SK-N-SH treated with all-trans-retinoic acid at 6 μM for 48 hours (cell line): ENCODE results near the gene GRID1.

Experiments
- ATAC-seq: fragments of 200-7000 bp; cut with Tn5 transposase; 3 replicates; pipeline ENCODE4 v1.9.1; 2020; ENCODE audit warnings: mild to moderate bottlenecking, moderate library complexity
- ARNTL ChIP-seq: fragments of 450-650 bp; formaldehyde crosslinking; IDR thresholded peaks from 2 replicates; pipeline ENCODE4 v1.5.0; 2020; ENCODE audit warnings: low read depth, mild to moderate bottlenecking, moderate library complexity, borderline replicate concordance
- BACH2 ChIP-seq: fragments of 250-450 bp; sonication (Bioruptor Pico); IDR thresholded peaks from 2 replicates; pipeline ENCODE4 v1.9.0; 2021; ENCODE audit warnings: mild to moderate bottlenecking, borderline replicate concordance
- CREB5 ChIP-seq: fragments of 250-450 bp; sonication (Bioruptor Pico); IDR thresholded peaks from 2 replicates; pipeline ENCODE4 v1.5.1; 2020; ENCODE audit warnings: low read depth, mild to moderate bottlenecking, moderate library complexity
- CSRNP3 ChIP-seq: fragments of 250-450 bp; sonication (Bioruptor Pico); IDR thresholded peaks from 2 replicates; pipeline ENCODE4 v1.5.1; 2021; ENCODE audit warnings: mild to moderate bottlenecking, moderate library complexity
- ESRRG ChIP-seq: fragments of 250-450 bp; sonication (Bioruptor Pico); IDR thresholded peaks from 2 replicates; pipeline ENCODE4 v1.6.1; 2021; ENCODE audit warnings: mild to moderate bottlenecking
- GLIS3 ChIP-seq: fragments of 250-450 bp; sonication (Bioruptor Pico); IDR thresholded peaks from 2 replicates; pipeline ENCODE4 v1.5.0; 2020; ENCODE audit warnings: mild to moderate bottlenecking, moderate library complexity
- ISL1 ChIP-seq: fragments of 250-450 bp; sonication (Bioruptor Pico); IDR thresholded peaks from 2 replicates; pipeline ENCODE4 v2.1.2; 2022; ENCODE audit warnings: mild to moderate bottlenecking, moderate library complexity
- OSR1 ChIP-seq: fragments of 250-450 bp; sonication (Bioruptor Pico); IDR thresholded peaks from 2 replicates; pipeline ENCODE4 v1.8.0; 2022; ENCODE audit warnings: moderate library complexity, mild to moderate bottlenecking, inconsistent platforms
- PATZ1 ChIP-seq: fragments of 250-450 bp; sonication (Bioruptor Pico); IDR thresholded peaks from 2 replicates; pipeline ENCODE4 v1.8.0; 2020; ENCODE audit warnings: mild to moderate bottlenecking, moderate library complexity, borderline replicate concordance
- POU6F1 ChIP-seq: fragments of 250-450 bp; sonication (Bioruptor Pico); IDR thresholded peaks from 2 replicates; pipeline ENCODE4 v1.8.0; 2021; ENCODE audit warnings: low read depth, mild to moderate bottlenecking, moderate library complexity, borderline replicate concordance
- RARB ChIP-seq: fragments of 250-450 bp; sonication (Bioruptor Pico); IDR thresholded peaks from 2 replicates; pipeline ENCODE4 v1.8.0; 2021; ENCODE audit warnings: mild to moderate bottlenecking, moderate library complexity
- SNAI2 ChIP-seq: fragments of 250-450 bp; sonication (Bioruptor Pico); IDR thresholded peaks from 2 replicates; pipeline ENCODE4 v1.5.0; 2020; ENCODE audit warnings: mild to moderate bottlenecking, moderate library complexity
- TCF4 ChIP-seq: fragments of 250-450 bp; sonication (Bioruptor Pico); IDR thresholded peaks from 2 replicates; pipeline ENCODE4 v1.8.0; 2021; ENCODE audit warnings: mild to moderate bottlenecking, moderate library complexity, borderline replicate concordance
- TOX ChIP-seq: fragments of 250-450 bp; sonication (Bioruptor Pico); IDR thresholded peaks from 2 replicates; pipeline ENCODE4 v1.8.0; 2021; ENCODE audit warnings: mild to moderate bottlenecking, moderate library complexity, borderline replicate concordance
- TSHZ2 ChIP-seq: fragments of 250-450 bp; sonication (Bioruptor Pico); IDR thresholded peaks from 2 replicates; pipeline ENCODE4 v1.5.0; 2020; ENCODE audit warnings: mild to moderate bottlenecking, moderate library complexity
- ZC3H10 ChIP-seq: fragments of 250-450 bp; sonication (Bioruptor Pico); IDR thresholded peaks from 2 replicates; pipeline ENCODE4 v1.5.1; 2021; ENCODE audit warnings: mild to moderate bottlenecking, moderate library complexity
- ZFP30 ChIP-seq: fragments of 450-650 bp; formaldehyde crosslinking; IDR thresholded peaks from 2 replicates; pipeline ENCODE4 v1.5.0; 2022; ENCODE audit warnings: mild to moderate bottlenecking, moderate library complexity
- ZNF565 ChIP-seq: fragments of 450-650 bp; formaldehyde crosslinking; conservative IDR thresholded peaks from 2 replicates; pipeline ENCODE4 v1.5.0; 2020; ENCODE audit warnings: low read depth, mild to moderate bottlenecking, moderate library complexity
- ZNF70 ChIP-seq: fragments of 450-650 bp; formaldehyde crosslinking; IDR thresholded peaks from 2 replicates; pipeline ENCODE4 v1.5.0; 2020; ENCODE audit warnings: mild to moderate bottlenecking, moderate library complexity
- ZNF8 ChIP-seq: fragments of 450-650 bp; formaldehyde crosslinking; IDR thresholded peaks from 2 replicates; pipeline ENCODE4 v1.5.0; 2020; ENCODE audit warnings: mild to moderate bottlenecking, moderate library complexity

The GRID1 gene

GRCh38 chr10:86286236-86287109, 80.1 kb downstream of the GRID1 start:
- TF ChIP-seq ZNF70 (CRISPR knock-in tag) = no peak
- no peak for TF ChIP-seq POU6F1 (CRISPR knock-in tag)
- no peak for TF ChIP-seq GLIS3 (CRISPR knock-in tag)
- no peak for TF ChIP-seq ZNF565
- TF ChIP-seq ARNTL (CRISPR knock-in tag) = no peak
- no peak for TF ChIP-seq ZC3H10
- TF ChIP-seq ZFP30 (CRISPR knock-in tag) = no peak
- TF ChIP-seq ESRRG (CRISPR knock-in tag) = no peak
- no peak for TF ChIP-seq TOX (CRISPR knock-in tag)
- no peak for TF ChIP-seq OSR1 (CRISPR knock-in tag)
- no peak for TF ChIP-seq ISL1 (CRISPR knock-in tag)
- no peak for TF ChIP-seq CSRNP3 (CRISPR knock-in tag)
- TF ChIP-seq ZNF8 = no peak
- no peak for TF ChIP-seq TCF4 (CRISPR knock-in tag)
- no peak for TF ChIP-seq PATZ1 (CRISPR knock-in tag)
- no peak for TF ChIP-seq TSHZ2
- no peak for TF ChIP-seq BACH2 (CRISPR knock-in tag)
- no peak for TF ChIP-seq RARB
- no peak for TF ChIP-seq CREB5
- TF ChIP-seq SNAI2 = no peak
- ATAC-seq = no peak

GRCh38 chr10:86285136-86285790, 81.3 kb downstream of the GRID1 start:
- TF ChIP-seq ZC3H10 (no peak), CREB5 (no peak), POU6F1 (CRISPR knock-in tag) (no peak)
- ATAC-seq = no peak; the same call in 2 of the 3 replicates
